ENCODE measurements around the gene KIAA0232.

KIAA0232 gene

DNA sequence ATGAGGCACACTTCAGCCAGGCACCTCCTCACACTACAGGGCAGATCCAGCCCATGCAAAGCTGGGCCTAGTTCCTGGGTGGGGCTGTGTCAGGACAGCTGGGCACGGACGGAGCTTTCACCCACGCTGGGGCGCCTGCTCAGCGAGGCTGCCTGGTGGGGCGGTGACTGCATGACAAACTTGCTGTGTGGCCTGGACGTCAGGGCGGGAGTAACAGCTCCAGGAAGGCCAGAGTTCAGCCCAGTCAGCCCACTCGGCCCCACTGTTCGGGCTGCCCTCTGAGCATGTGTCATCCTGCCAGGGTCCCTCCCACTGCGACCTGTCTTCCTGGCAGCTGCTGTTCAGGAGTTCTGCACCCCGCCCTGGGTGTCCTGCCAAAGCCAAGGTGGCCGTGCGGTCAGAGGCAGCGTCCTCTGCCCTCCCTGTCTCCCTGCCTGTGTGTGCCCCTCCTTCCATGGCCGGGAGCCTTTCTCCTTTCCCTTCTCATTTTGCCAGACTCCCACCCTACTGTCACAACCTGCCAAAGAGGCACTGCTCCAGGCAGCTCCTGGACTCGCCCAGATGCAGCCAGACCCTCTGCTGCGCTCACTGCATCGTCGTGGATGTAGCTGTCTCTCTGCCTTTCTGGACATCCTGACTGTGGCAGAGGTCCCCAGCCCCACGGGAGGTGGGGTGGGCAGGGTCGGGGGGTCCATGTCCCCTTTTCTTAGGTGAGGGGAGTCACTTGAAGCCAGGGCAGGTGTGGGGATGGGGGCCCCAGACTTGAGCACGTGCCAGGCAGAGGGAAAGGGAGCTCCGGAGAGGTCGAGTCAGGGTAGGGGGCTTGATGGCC is 33.0 kb upstream of the KIAA0232 start:
- H3K9me3 ChIP-seq, result no peaks in the 10 kb centered on the region
- no peaks in the 10 kb centered on the region for H3K36me3 ChIP-seq
- no peak for DNase-seq
- H3K4me1 ChIP-seq, result no peaks in the 10 kb centered on the region; the same call in 1 of the 2 replicates
- H3K4me3 ChIP-seq (ENCODE audit: low read depth, low read length), result no peak overlapping the region
- TF ChIP-seq CTCF (IDR thresholded peaks at IDR 0.05; ENCODE audit: low read depth, low read length), result no peak
- H3K27me3 ChIP-seq, result no peaks in the 10 kb centered on the region

DNA sequence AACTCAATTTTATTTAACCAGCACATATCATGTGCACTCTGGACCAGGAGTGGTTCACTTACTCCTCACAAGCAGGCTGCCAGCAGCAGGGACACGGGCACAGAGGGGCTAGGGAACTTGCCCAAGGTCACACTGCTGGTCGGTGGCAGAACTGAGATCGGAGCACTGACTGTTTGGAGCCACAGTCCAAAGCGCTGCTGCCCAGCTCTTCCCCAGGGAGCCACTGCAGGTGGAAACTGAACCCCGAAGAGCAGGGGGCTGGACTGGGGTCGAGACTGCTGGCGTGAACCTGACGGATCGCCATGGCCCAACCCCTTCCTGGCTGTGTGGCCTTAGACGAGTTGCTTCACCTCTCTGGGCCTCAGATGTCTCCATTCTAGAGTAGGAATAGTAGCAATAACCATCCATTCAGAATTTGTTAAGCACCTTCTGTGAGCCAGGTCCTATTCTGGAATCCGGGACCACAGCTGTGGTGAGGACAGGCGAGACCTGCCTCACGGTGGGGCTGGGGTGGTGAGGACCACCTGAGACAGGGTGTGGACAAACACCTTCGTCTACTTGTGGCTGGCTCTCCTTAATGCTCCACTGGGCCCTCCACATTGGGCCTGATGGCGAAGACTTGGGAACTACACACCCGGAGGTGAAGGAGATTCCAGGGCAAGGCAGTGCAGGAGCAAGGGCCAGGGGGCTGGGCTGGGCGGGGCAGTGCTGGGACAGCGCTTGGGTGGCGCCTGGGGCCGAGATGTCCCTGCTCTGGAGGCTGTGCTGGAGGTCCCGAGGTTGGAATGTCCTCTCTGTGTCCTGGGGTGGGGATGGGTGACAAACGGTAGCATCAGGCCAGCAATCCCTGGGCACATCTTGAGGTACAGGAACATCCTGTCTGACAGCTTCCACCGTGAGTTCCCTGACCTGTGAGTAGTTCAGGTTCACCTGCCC is 32.0 kb upstream of the KIAA0232 start:
- Histone ChIP-seq H3K4me1 (no peaks in the 10 kb centered on the region; the same call in 1 of the 2 replicates), H3K27me3 (no peaks in the 10 kb centered on the region), H3K36me3 (no peaks in the 10 kb centered on the region), H3K4me3 (ENCODE audit: low read depth, low read length) (no peak overlapping the region), H3K9me3 (no peaks in the 10 kb centered on the region)
- TF ChIP-seq CTCF (IDR thresholded peaks at IDR 0.05; ENCODE audit: low read depth, low read length), result no peak
- no peak for DNase-seq

DNA sequence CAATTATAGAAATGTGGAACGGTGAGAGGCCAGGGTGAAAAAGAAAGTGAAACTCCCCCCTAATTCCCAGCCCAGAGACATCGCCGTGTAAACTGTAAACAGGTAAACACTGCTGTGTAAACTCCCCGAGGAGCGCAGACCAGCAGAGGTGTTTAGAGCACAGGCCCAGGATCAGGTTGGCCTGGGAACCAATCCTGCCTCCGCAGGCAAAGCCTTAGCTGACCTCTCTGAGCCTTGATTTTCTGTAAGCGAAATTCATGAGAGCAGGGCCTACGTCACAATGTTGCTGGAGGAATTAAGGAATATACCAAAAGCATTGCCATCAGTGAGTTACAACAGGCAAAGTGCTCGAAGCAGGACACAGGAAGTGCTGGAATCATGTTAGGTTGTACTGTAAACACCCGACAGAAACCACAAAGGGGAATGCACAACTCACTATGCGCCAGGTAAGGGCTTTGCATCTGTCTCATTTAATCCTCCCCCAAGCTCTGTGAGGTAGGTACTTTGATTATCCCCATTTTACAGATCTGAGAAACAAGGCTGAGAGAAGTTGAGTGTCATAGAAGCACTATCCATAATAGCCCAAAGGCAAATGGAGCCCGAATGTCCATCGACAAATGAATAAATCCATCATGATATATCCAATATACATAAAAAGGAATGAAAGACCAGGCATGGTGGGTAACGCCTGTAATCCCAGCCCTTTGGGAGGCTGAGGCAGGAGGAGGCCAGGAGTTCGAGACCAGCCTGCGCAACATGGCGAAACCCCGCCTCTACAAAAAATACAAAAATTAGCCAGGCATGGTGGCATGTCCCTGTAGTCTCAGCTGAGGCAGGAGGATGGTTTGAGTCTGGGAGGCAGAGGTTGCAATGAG is 30.7 kb upstream of the KIAA0232 start:
- Histone ChIP-seq H3K36me3 (no peaks in the 10 kb centered on the region), H3K4me1 (no peaks in the 10 kb centered on the region; the same call in 1 of the 2 replicates), H3K9me3 (no peaks in the 10 kb centered on the region), H3K4me3 (ENCODE audit: low read depth, low read length) (no peak overlapping the region), H3K27me3 (no peaks in the 10 kb centered on the region)
- no peak for DNase-seq
- TF ChIP-seq CTCF (IDR thresholded peaks at IDR 0.05; ENCODE audit: low read depth, low read length), result no peak

DNA sequence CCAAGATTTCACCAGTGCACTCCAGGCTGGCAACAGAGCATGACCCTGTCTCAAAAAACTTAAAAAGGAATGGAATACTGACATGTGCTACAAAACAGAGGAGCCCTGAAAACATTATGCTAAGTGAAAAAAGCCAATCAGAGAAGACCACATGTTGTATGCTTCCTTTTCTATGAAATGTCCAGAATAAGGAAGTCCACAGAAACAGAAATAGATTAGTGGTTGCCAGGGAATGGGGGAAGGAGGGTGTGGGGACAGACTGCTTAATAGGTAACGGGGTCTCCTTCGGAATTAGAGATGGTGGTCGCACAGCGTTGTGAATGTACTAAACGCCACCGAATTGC is 30.1 kb upstream of the KIAA0232 start:
- no peak for TF ChIP-seq CTCF (IDR thresholded peaks at IDR 0.05; ENCODE audit: low read depth, low read length)
- no peaks in the 10 kb centered on the region; the same call in 1 of the 2 replicates for H3K4me1 ChIP-seq
- DNase-seq, result no peak
- no peaks in the 10 kb centered on the region for H3K36me3 ChIP-seq
- no peaks in the 10 kb centered on the region for H3K9me3 ChIP-seq
- H3K4me3 ChIP-seq (ENCODE audit: low read depth, low read length), result no peak overlapping the region
- no peaks in the 10 kb centered on the region for H3K27me3 ChIP-seq

- no peak for TF ChIP-seq CTCF (IDR thresholded peaks at IDR 0.05; ENCODE audit: low read depth, low read length)
- Histone ChIP-seq H3K4me3 (ENCODE audit: low read depth, low read length) (no peak overlapping the region), H3K36me3 (no peaks in the 10 kb centered on the region), H3K27me3 (no peaks in the 10 kb centered on the region), H3K4me1 (no peaks in the 10 kb centered on the region; the same call in 1 of the 2 replicates), H3K9me3 (no peaks in the 10 kb centered on the region)
- DNase-seq, result no peak
Observed at GRCh38 chr4:6753103-6753560, 29.4 kb upstream of the KIAA0232 start.
